Activated naive CD4-positive, alpha-beta T cell treated with anti-CD3 and anti-CD28 coated beads, Interleukin-2, amount 50 U/mL, for 24 hours (primary cell): Measurements from ENCODE around the gene LRRC43.
A peak's percentile ranks its signal among the peaks of the same experiment; 100 is the strongest.

Experiments used
- H3K27ac Mint-ChIP-seq: one replicate; pipeline ENCODE4 v1.8.0; 2021; ENCODE audit warnings: mild to moderate bottlenecking, mixed read lengths
- H3K27me3 Mint-ChIP-seq: one replicate; pipeline ENCODE4 v1.8.0; 2021; ENCODE audit warnings: mixed read lengths
- H3K36me3 Mint-ChIP-seq: one replicate; pipeline ENCODE4 v1.8.0; 2021; ENCODE audit warnings: mixed read lengths
- H3K4me1 Mint-ChIP-seq: one replicate; pipeline ENCODE4 v1.8.0; 2021; ENCODE audit warnings: mixed read lengths
- H3K4me3 Mint-ChIP-seq: one replicate; pipeline ENCODE4 v1.8.0; 2021; ENCODE audit warnings: mild to moderate bottlenecking, mixed read lengths
- H3K9me3 Mint-ChIP-seq: one replicate; pipeline ENCODE4 v1.8.0; 2021; ENCODE audit warnings: mixed read lengths

LRRC43 gene

GRCh38 chr12:122225683-122226365, 42.9 kb downstream of the LRRC43 start, which contains the start of gene DIABLO:
TSS of gene DIABLO (minus strand) at chr12:122226052. CDS start at chr12:122226014, 38 bp downstream.
- Mint-ChIP-seq H3K27me3 (no peaks in the 10 kb centered on the region), H3K4me3 (peak within 1 kb of the TSS; percentile 85), H3K27ac (peak within 1 kb of the TSS; percentile 91), H3K36me3 (peaks cover 6% of the 10 kb centered on the region), H3K4me1 (peaks cover 47% of the 10 kb centered on the region), H3K9me3 (no peaks in the 10 kb centered on the region)

- no peaks in the 10 kb centered on the region for H3K27me3 Mint-ChIP-seq
- H3K4me3 Mint-ChIP-seq = peak overlapping the region; percentile 85
- no peaks in the 10 kb centered on the region for H3K9me3 Mint-ChIP-seq
- H3K4me1 Mint-ChIP-seq = peaks cover 41% of the 10 kb centered on the region
- no peak overlapping the region for H3K27ac Mint-ChIP-seq
- peaks cover 6% of the 10 kb centered on the region for H3K36me3 Mint-ChIP-seq
Observed at GRCh38 chr12:122226366-122227125, 43.6 kb downstream of the LRRC43 start.

GRCh38 chr12:122227341-122227740, 44.4 kb downstream of the LRRC43 start:
- Mint-ChIP-seq H3K27me3 (no peaks in the 10 kb centered on the region), H3K4me3 (peak overlapping the region; percentile 67), H3K27ac (peak overlapping the region; percentile 80), H3K4me1 (peaks cover 34% of the 10 kb centered on the region), H3K9me3 (no peaks in the 10 kb centered on the region), H3K36me3 (peaks cover 6% of the 10 kb centered on the region)

GRCh38 chr12:122228092-122228491, 45.2 kb downstream of the LRRC43 start:
- Mint-ChIP-seq H3K36me3 (peaks cover 9% of the 10 kb centered on the region), H3K4me3 (peak overlapping the region; percentile 44), H3K27ac (no peak overlapping the region), H3K9me3 (no peaks in the 10 kb centered on the region), H3K27me3 (no peaks in the 10 kb centered on the region), H3K4me1 (peaks cover 30% of the 10 kb centered on the region)

- H3K4me1 Mint-ChIP-seq = peaks cover 15% of the 10 kb centered on the region
- H3K9me3 Mint-ChIP-seq = no peaks in the 10 kb centered on the region
- no peak overlapping the region for H3K4me3 Mint-ChIP-seq
- H3K27ac Mint-ChIP-seq = no peak overlapping the region
- no peaks in the 10 kb centered on the region for H3K27me3 Mint-ChIP-seq
- H3K36me3 Mint-ChIP-seq = peaks cover 11% of the 10 kb centered on the region
Observed at GRCh38 chr12:122230798-122231197, 47.9 kb downstream of the LRRC43 start.

- no peaks in the 10 kb centered on the region for H3K9me3 Mint-ChIP-seq
- peaks cover 16% of the 10 kb centered on the region for H3K36me3 Mint-ChIP-seq
- no peak overlapping the region for H3K27ac Mint-ChIP-seq
- no peaks in the 10 kb centered on the region for H3K27me3 Mint-ChIP-seq
- H3K4me1 Mint-ChIP-seq = peaks cover 7% of the 10 kb centered on the region
- no peak overlapping the region for H3K4me3 Mint-ChIP-seq
Observed at GRCh38 chr12:122232691-122233090, 49.8 kb downstream of the LRRC43 start.

GRCh38 chr12:122235741-122236140, 52.8 kb downstream of the LRRC43 start:
- peaks cover 18% of the 10 kb centered on the region for H3K36me3 Mint-ChIP-seq
- no peaks in the 10 kb centered on the region for H3K27me3 Mint-ChIP-seq
- H3K4me3 Mint-ChIP-seq = no peak overlapping the region
- H3K4me1 Mint-ChIP-seq = no peaks in the 10 kb centered on the region
- H3K9me3 Mint-ChIP-seq = no peaks in the 10 kb centered on the region
- H3K27ac Mint-ChIP-seq = no peak overlapping the region

- Mint-ChIP-seq H3K36me3 (peaks cover 13% of the 10 kb centered on the region), H3K4me3 (no peak overlapping the region), H3K4me1 (peaks cover 11% of the 10 kb centered on the region), H3K27ac (no peak overlapping the region), H3K9me3 (no peaks in the 10 kb centered on the region), H3K27me3 (no peaks in the 10 kb centered on the region)
Observed at GRCh38 chr12:122238861-122239260, 55.9 kb downstream of the LRRC43 start.

GRCh38 chr12:122243965-122244364, 61.0 kb downstream of the LRRC43 start:
- Mint-ChIP-seq H3K27ac (peak overlapping the region; percentile 80), H3K36me3 (peaks cover 2% of the 10 kb centered on the region), H3K4me3 (peak overlapping the region; percentile 61), H3K9me3 (no peaks in the 10 kb centered on the region), H3K27me3 (no peaks in the 10 kb centered on the region), H3K4me1 (peaks cover 28% of the 10 kb centered on the region)

- H3K4me1 Mint-ChIP-seq = peaks cover 28% of the 10 kb centered on the region
- H3K9me3 Mint-ChIP-seq = no peaks in the 10 kb centered on the region
- peak overlapping the region; percentile 61 for H3K4me3 Mint-ChIP-seq
- no peaks in the 10 kb centered on the region for H3K27me3 Mint-ChIP-seq
- peak overlapping the region; percentile 80 for H3K27ac Mint-ChIP-seq
- H3K36me3 Mint-ChIP-seq = peaks cover 8% of the 10 kb centered on the region
Observed at GRCh38 chr12:122244565-122245371, 61.8 kb downstream of the LRRC43 start.

GRCh38 chr12:122245553-122245952, 62.6 kb downstream of the LRRC43 start:
- peaks cover 9% of the 10 kb centered on the region for H3K36me3 Mint-ChIP-seq
- no peak overlapping the region for H3K4me3 Mint-ChIP-seq
- no peaks in the 10 kb centered on the region for H3K27me3 Mint-ChIP-seq
- H3K27ac Mint-ChIP-seq = peak overlapping the region; percentile 59
- H3K4me1 Mint-ChIP-seq = peaks cover 28% of the 10 kb centered on the region
- no peaks in the 10 kb centered on the region for H3K9me3 Mint-ChIP-seq

GRCh38 chr12:122250047-122250446, 67.1 kb downstream of the LRRC43 start:
- H3K36me3 Mint-ChIP-seq = peaks cover 10% of the 10 kb centered on the region
- H3K9me3 Mint-ChIP-seq = no peaks in the 10 kb centered on the region
- peaks cover 12% of the 10 kb centered on the region for H3K4me1 Mint-ChIP-seq
- H3K27me3 Mint-ChIP-seq = no peaks in the 10 kb centered on the region
- H3K27ac Mint-ChIP-seq = no peak overlapping the region
- no peak overlapping the region for H3K4me3 Mint-ChIP-seq

- Mint-ChIP-seq H3K9me3 (no peaks in the 10 kb centered on the region), H3K4me3 (no peak overlapping the region), H3K36me3 (peaks cover 11% of the 10 kb centered on the region)
Observed at GRCh38 chr12:122250536-122250935, 67.6 kb downstream of the LRRC43 start.

More at GRCh38 chr12:122250536-122250935, 67.6 kb downstream of the LRRC43 start:
- H3K27ac Mint-ChIP-seq = no peak overlapping the region
- H3K27me3 Mint-ChIP-seq = no peaks in the 10 kb centered on the region
- peaks cover 12% of the 10 kb centered on the region for H3K4me1 Mint-ChIP-seq
